H1 (cell line): Measurements from ENCODE around the gene STK32C.

ENCODE experiments used
- CBX8 ChIP-seq: fragments of 300-800, 300-1000 bp; sonication (generic); IDR thresholded peaks from 2 replicates; pipeline ENCODE4 v1.7.1; 2016; ENCODE audit warnings: low read depth, low read length, borderline replicate concordance
- CHD2 ChIP-seq: IDR thresholded peaks from 2 replicates; pipeline ENCODE4 v1.6.1; 2012; ENCODE audit warnings: low read length, improper control_type of control experiment
- EZH2 ChIP-seq: fragments of 200-600 bp; sonication (generic); IDR thresholded peaks from 2 replicates; pipeline ENCODE4 v1.7.1; 2012; ENCODE audit warnings: low read depth, mild to moderate bottlenecking, moderate library complexity, low read length, inconsistent platforms; ENCODE audit not compliant: severe bottlenecking
- GABPA ChIP-seq: IDR thresholded peaks from 2 replicates; pipeline ENCODE4 v1.6.1; 2011; ENCODE audit warnings: mild to moderate bottlenecking, low read length, moderate library complexity, borderline replicate concordance; ENCODE audit not compliant: insufficient read depth
- POLR2A ChIP-seq, 2 experiments: IDR thresholded peaks; 1 replicate in 1 of 2; 2 replicates in 1 of 2; pipeline ENCODE4 v1.6.1; 2011; ENCODE audit warnings: low read depth in 2 of 2, low read length in 2 of 2, mild to moderate bottlenecking in 2 of 2; ENCODE audit errors: control extremely low read depth in 1 of 2
- POLR2AphosphoS5 ChIP-seq: IDR thresholded peaks from 2 replicates; pipeline ENCODE4 v1.6.1; 2011; ENCODE audit warnings: low read depth, low read length
- RFX5 ChIP-seq: IDR thresholded peaks from 2 replicates; pipeline ENCODE4 v1.6.1; 2011; ENCODE audit warnings: low read depth, low read length, improper control_type of control experiment, borderline replicate concordance
- RXRA ChIP-seq: IDR thresholded peaks from 2 replicates; pipeline ENCODE4 v1.6.1; 2011; ENCODE audit warnings: low read depth, mild to moderate bottlenecking, low read length, moderate library complexity; ENCODE audit not compliant: insufficient read depth
- SRF ChIP-seq: IDR thresholded peaks from 2 replicates; pipeline ENCODE4 v1.6.1; 2011; ENCODE audit warnings: mild to moderate bottlenecking, low read depth, low read length, moderate library complexity
- TAF1 ChIP-seq: IDR thresholded peaks from 2 replicates; pipeline ENCODE4 v1.6.1; 2011; ENCODE audit warnings: mild to moderate bottlenecking, low read depth, low read length
- YY1 ChIP-seq: IDR thresholded peaks from 2 replicates; pipeline ENCODE4 v1.6.1; 2011; ENCODE audit warnings: low read depth, mild to moderate bottlenecking, low read length
- TF ChIP-seq, protein P1 (sequence below): IDR thresholded peaks from 2 replicates; pipeline ENCODE4 v1.6.1; 2012; ENCODE audit warnings: low read length, inconsistent platforms
- TF ChIP-seq, protein P2 (sequence below), 3 experiments: IDR thresholded peaks; 1 replicate in 2 of 3; 2 replicates in 1 of 3; pipeline versions ENCODE4 v1.5.1 to v1.6.1; 2011; ENCODE audit warnings: low read length in 3 of 3, mild to moderate bottlenecking in 3 of 3, inconsistent platforms in 2 of 3, low read depth in 1 of 3, moderate library complexity in 1 of 3; ENCODE audit not compliant: insufficient read depth in 1 of 3; ENCODE audit errors: control extremely low read depth in 1 of 3

DNA sequence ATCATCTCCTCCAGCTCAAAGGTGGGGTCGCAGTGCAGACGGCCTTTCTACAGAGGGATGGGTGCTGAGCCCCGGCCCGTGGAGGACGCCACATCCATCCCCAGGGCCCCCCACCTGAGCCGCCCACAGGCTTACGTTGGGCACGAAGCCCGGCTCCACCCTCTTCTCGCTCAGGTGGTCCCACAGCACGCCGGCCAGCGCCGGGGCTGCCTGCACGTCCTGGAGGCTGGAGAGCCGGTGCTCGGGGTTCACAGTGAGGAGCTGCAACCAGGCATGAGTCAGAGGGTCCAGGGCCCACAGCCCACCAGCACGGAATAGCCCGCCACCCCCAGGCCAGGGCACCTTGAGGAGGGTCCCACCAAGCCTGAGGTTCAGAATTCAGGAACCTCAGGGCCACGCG is 85.0 kb downstream of the STK32C start:
- TF ChIP-seq, protein P1, sequence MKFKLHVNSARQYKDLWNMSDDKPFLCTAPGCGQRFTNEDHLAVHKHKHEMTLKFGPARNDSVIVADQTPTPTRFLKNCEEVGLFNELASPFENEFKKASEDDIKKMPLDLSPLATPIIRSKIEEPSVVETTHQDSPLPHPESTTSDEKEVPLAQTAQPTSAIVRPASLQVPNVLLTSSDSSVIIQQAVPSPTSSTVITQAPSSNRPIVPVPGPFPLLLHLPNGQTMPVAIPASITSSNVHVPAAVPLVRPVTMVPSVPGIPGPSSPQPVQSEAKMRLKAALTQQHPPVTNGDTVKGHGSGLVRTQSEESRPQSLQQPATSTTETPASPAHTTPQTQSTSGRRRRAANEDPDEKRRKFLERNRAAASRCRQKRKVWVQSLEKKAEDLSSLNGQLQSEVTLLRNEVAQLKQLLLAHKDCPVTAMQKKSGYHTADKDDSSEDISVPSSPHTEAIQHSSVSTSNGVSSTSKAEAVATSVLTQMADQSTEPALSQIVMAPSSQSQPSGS = no peak
- TF ChIP-seq, protein P2, sequence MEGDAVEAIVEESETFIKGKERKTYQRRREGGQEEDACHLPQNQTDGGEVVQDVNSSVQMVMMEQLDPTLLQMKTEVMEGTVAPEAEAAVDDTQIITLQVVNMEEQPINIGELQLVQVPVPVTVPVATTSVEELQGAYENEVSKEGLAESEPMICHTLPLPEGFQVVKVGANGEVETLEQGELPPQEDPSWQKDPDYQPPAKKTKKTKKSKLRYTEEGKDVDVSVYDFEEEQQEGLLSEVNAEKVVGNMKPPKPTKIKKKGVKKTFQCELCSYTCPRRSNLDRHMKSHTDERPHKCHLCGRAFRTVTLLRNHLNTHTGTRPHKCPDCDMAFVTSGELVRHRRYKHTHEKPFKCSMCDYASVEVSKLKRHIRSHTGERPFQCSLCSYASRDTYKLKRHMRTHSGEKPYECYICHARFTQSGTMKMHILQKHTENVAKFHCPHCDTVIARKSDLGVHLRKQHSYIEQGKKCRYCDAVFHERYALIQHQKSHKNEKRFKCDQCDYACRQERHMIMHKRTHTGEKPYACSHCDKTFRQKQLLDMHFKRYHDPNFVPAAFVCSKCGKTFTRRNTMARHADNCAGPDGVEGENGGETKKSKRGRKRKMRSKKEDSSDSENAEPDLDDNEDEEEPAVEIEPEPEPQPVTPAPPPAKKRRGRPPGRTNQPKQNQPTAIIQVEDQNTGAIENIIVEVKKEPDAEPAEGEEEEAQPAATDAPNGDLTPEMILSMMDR (IDR thresholded peaks at IDR 0.05; ENCODE audit: control extremely low read depth in 1 of 3, insufficient read depth in 1 of 3, low read depth in 1 of 3, low read length in 3 of 3) = no peak
- no peak for TF ChIP-seq SRF
- no peak for TF ChIP-seq POLR2A (IDR thresholded peaks at IDR 0.05; ENCODE audit: control extremely low read depth in 1 of 2, low read depth in 2 of 2, low read length in 2 of 2)
- TF ChIP-seq CBX8 = no peak
- TF ChIP-seq TAF1 = no peak
- no peak for TF ChIP-seq EZH2
- no peak for TF ChIP-seq RFX5
- no peak for TF ChIP-seq YY1
- TF ChIP-seq RXRA = no peak
- TF ChIP-seq POLR2AphosphoS5 = no peak
- no peak for TF ChIP-seq GABPA
- no peak for TF ChIP-seq CHD2
